ENCODE measurements around the gene RGS16. TPM values are rescaled to one million over a fixed set of nuclear protein-coding genes. Genes with fewer than 3 reads are reported as not detected.

Gene RGS16
- total RNA-seq, 1 donor from 2014 or later, result 8.1 TPM

DNA sequence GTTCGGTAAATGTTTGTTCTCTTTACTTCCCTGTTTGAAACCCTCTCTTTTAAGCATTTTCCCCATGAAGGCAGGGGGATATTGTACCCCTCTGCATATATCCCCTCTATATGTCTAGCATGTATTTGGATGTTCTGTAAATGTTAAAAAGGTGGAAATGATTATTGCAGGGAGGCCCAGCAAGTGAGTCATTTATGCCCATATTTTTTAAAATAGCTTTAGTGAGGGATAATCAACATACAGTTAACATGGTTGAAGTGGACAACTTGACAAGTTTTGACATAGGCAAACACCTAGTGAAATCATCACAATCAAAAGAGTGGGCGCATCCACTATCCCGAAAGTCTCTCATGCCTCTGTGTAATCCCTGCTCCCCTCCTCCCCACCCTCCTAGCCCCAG is 20.8 kb upstream of the RGS16 start:
- Histone ChIP-seq H3K9me3 (no peaks in the 10 kb centered on the region), H3K27ac (no peak overlapping the region), H3K4me1 (peaks cover 0 to 6% of the 10 kb centered on the region in 2 donors), H3K4me3 (no peak overlapping the region), H3K27me3 (no peaks in the 10 kb centered on the region), H3K36me3 (no peaks in the 10 kb centered on the region)
- TF ChIP-seq, protein P1, sequence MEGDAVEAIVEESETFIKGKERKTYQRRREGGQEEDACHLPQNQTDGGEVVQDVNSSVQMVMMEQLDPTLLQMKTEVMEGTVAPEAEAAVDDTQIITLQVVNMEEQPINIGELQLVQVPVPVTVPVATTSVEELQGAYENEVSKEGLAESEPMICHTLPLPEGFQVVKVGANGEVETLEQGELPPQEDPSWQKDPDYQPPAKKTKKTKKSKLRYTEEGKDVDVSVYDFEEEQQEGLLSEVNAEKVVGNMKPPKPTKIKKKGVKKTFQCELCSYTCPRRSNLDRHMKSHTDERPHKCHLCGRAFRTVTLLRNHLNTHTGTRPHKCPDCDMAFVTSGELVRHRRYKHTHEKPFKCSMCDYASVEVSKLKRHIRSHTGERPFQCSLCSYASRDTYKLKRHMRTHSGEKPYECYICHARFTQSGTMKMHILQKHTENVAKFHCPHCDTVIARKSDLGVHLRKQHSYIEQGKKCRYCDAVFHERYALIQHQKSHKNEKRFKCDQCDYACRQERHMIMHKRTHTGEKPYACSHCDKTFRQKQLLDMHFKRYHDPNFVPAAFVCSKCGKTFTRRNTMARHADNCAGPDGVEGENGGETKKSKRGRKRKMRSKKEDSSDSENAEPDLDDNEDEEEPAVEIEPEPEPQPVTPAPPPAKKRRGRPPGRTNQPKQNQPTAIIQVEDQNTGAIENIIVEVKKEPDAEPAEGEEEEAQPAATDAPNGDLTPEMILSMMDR (IDR thresholded peaks at IDR 0.05), result no peak
- no peak for DNase-seq (ENCODE audit: low spot score in 2 of 2)
- intact Hi-C loops (cut with DNase I), result no loop called here

DNA sequence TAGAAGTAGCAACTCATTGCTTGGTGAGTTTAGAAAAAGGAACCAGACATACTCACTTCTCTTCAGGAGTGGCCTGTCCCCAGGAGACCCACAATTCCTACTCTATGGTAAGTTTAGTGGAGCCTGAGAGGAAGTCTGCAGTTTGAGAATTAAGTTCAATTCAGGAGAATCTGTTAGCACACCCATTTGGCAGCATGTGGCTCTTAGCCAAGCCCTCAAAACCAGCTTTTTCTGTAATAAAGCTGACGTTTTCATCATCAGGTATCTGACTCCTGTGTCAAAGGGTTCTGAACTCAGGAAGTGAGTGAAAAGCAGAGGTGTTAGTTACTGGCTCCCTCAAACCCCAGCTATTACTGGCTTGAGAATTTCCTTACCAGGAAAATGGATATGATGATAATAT is 20.4 kb upstream of the RGS16 start:
- Histone ChIP-seq H3K4me1 (peaks cover 0 to 6% of the 10 kb centered on the region in 2 donors), H3K27ac (no peak overlapping the region), H3K4me3 (no peak overlapping the region), H3K36me3 (no peaks in the 10 kb centered on the region), H3K9me3 (no peaks in the 10 kb centered on the region), H3K27me3 (no peaks in the 10 kb centered on the region)
- DNase-seq (ENCODE audit: low spot score in 2 of 2), result no peak
- TF ChIP-seq, protein P1 (IDR thresholded peaks at IDR 0.05), result no peak
- intact Hi-C loops (cut with DNase I), result no loop called here

DNA sequence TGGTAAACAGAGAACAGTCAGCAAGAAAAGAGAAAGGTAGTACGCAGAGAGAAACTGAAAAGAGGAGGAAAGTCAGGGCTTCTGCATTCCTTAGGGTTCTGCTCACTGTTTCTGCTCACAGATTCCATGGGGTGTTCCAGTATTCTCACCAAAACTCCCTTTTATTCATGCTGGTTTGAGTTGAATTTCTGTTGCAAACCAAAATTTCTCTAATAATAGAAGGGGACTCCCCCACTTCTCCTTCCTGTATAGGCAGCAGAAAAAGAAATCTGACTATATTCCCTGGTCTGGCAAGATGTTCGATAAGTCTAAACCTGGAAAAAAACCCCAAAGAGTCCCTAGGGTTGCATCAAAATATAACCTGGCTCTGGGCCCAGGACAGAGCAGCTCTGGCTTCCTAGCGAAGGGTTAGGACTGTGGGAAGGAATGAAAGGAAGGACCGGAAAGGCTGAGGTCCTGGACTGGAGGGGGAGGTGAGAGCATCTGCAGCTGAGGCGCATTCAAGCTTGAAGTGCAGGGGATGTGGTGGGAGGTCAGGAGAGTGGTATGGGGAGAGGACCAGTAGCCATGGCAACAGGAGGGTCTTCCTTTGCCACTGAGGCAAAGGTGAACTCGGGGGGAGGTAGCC is 18.8 kb upstream of the RGS16 start:
- TF ChIP-seq, protein P1 (IDR thresholded peaks at IDR 0.05), result no peak
- no peak for DNase-seq (ENCODE audit: low spot score in 2 of 2)
- Histone ChIP-seq H3K36me3 (no peaks in the 10 kb centered on the region), H3K4me1 (peaks cover 0 to 8% of the 10 kb centered on the region in 2 donors), H3K4me3 (no peak overlapping the region), H3K9me3 (no peaks in the 10 kb centered on the region), H3K27ac (no peak overlapping the region), H3K27me3 (no peaks in the 10 kb centered on the region)
- intact Hi-C loops (cut with DNase I), result no loop called here

DNA sequence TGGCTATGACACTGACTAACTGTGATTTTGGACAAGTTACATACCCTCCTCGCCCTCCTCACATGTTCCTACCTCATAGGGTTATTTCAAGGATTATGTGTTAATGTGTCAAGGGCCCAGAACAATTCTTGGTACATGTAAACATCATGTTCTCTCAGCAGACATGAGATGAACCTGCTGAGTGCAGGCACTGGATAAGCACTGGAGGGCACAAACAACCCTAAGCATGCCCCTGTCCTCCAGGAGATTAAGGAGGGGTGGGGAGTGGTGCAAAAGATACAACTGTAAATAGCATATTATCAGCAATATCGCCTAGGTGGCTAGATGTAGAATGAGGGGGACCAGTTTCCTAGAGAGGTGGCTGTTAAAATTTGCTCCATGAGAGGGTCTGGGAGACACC is 17.7 kb upstream of the RGS16 start:
- no peaks in the 10 kb centered on the region for H3K27me3 ChIP-seq
- H3K9me3 ChIP-seq, result no peaks in the 10 kb centered on the region
- H3K27ac ChIP-seq, result no peak overlapping the region
- DNase-seq (ENCODE audit: low spot score in 2 of 2), result no peak
- H3K4me3 ChIP-seq, result no peak overlapping the region
- peaks cover 6 to 18% of the 10 kb centered on the region in 2 donors for H3K4me1 ChIP-seq
- intact Hi-C loops (cut with DNase I), result no loop called here
- TF ChIP-seq, protein P1 (IDR thresholded peaks at IDR 0.05), result no peak
- no peaks in the 10 kb centered on the region for H3K36me3 ChIP-seq

DNA sequence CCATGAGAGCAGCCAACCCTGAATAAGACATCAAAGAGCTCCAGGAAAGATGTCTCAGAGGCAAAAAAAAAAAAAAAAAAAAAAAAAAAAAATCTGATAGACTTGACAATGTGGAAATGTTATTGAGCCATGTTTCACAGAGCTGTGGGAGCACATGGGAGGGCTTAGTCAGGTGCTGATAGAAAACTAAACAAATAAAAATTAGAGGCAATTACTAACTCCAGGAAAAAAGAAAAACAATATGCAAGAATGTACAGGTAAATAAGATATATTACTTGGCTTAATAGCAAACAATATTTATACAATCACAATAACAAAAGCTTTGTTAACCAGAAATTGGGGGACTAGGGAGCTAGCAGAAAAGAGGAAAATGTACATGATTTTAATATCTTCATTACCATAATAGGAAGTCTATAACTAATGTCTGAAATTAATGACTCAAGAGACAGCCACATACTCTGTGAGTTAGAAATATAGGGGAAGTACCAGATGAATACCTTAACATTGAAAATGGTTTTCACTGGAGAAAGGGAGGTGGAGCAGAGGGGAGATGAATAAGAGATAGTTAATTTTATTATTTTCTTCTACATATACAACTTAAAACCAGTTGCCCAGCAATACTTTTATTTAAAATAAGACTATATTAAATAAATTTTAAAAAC is 16.9 kb upstream of the RGS16 start:
- Histone ChIP-seq H3K27me3 (no peaks in the 10 kb centered on the region), H3K27ac (no peak overlapping the region), H3K36me3 (no peaks in the 10 kb centered on the region), H3K4me3 (no peak overlapping the region), H3K9me3 (no peaks in the 10 kb centered on the region), H3K4me1 (peaks cover 14 to 27% of the 10 kb centered on the region in 2 donors)
- TF ChIP-seq, protein P1 (IDR thresholded peaks at IDR 0.05), result no peak
- no peak for DNase-seq (ENCODE audit: low spot score in 2 of 2)
- intact Hi-C loops (cut with DNase I), result no loop called here
